Endothelial cell of hepatic sinusoid (primary cell): Measurements from ENCODE around the gene TBC1D1.

Experiments used
- in situ Hi-C: cut with HindIII; loops from 2 replicates; pipeline ENCODE4 v1.10.0; 2017; ENCODE audit warnings: low sequenced_read_pairs

TBC1D1 gene

GRCh38 chr4:38137080-38137479, 246.2 kb downstream of the TBC1D1 start:
- in situ Hi-C loops, result no loop called here

GRCh38 chr4:38138363-38138762, 247.5 kb downstream of the TBC1D1 start:
- in situ Hi-C loops, result no loop called here

- in situ Hi-C loops, result no loop called here
Measured at GRCh38 chr4:38139187-38139586, 248.3 kb downstream of the TBC1D1 start.

- in situ Hi-C loops, result no loop called here
Measured at GRCh38 chr4:38140643-38141203, 249.8 kb downstream of the TBC1D1 start.

- in situ Hi-C loops, result no loop called here
Measured at GRCh38 chr4:38141808-38142500, 251.1 kb downstream of the TBC1D1 start.

- in situ Hi-C loops, result no loop called here
Measured at GRCh38 chr4:38144031-38144430, 253.1 kb downstream of the TBC1D1 start.

- in situ Hi-C loops, result no loop called here
Measured at GRCh38 chr4:38145033-38145678, 254.3 kb downstream of the TBC1D1 start.

- in situ Hi-C loops, result no loop called here
Measured at GRCh38 chr4:38145741-38146140, 254.9 kb downstream of the TBC1D1 start.

GRCh38 chr4:38146383-38146782, 255.5 kb downstream of the TBC1D1 start:
- in situ Hi-C loops, result no loop called here

GRCh38 chr4:38149472-38149996, 258.6 kb downstream of the TBC1D1 start:
- in situ Hi-C loops, result no loop called here

GRCh38 chr4:38149997-38150671, 259.2 kb downstream of the TBC1D1 start:
- in situ Hi-C loops, result no loop called here

GRCh38 chr4:38150766-38151165, 259.9 kb downstream of the TBC1D1 start:
- in situ Hi-C loops, result no loop called here

- in situ Hi-C loops, result no loop called here
Measured at GRCh38 chr4:38151873-38152272, 261.0 kb downstream of the TBC1D1 start.

- in situ Hi-C loops, result no loop called here
Measured at GRCh38 chr4:38152305-38152704, 261.4 kb downstream of the TBC1D1 start.

GRCh38 chr4:38152721-38153386, 262.0 kb downstream of the TBC1D1 start:
- in situ Hi-C loops, result no loop called here

- in situ Hi-C loops, result no loop called here
Measured at GRCh38 chr4:38153387-38153760, 262.5 kb downstream of the TBC1D1 start.

GRCh38 chr4:38154252-38154651, 263.4 kb downstream of the TBC1D1 start:
- in situ Hi-C loops, result no loop called here

GRCh38 chr4:38154681-38155588, 264.1 kb downstream of the TBC1D1 start:
- in situ Hi-C loops, result no loop called here

GRCh38 chr4:38155589-38156294, 264.9 kb downstream of the TBC1D1 start:
- in situ Hi-C loops, result no loop called here
